ENCODE measurements around the gene NUDT15. TPM values are rescaled to one million over a fixed set of nuclear protein-coding genes. Genes with fewer than 3 reads are reported as not detected.

Gene NUDT15
- 10 to 100 TPM; 11.7 to 26.9 TPM for total RNA-seq

GRCh38 chr13:48037346-48038173, at the start of gene NUDT15:
Gene NUDT15 (plus strand): TSS chr13:48037726. CDS start chr13:48037747, 21 bp downstream.
- Histone ChIP-seq H3K4me1 (replicated peaks) (no peaks in the 10 kb centered on the region), H3K9me3 (no peaks in the 10 kb centered on the region), H3K27me3 (replicated peaks; ENCODE audit: insufficient read depth) (no peaks in the 10 kb centered on the region), H3K4me3 (peak within 1 kb of the TSS; percentile 62 to 63), H3K27ac (peak within 1 kb of the TSS; percentile 96), H3K36me3 (no peaks in the 10 kb centered on the region)
- DNase-seq (ENCODE audit: low spot score) = peak; percentile 92
- intact Hi-C loops (cut with DNase I) = loop anchor here (5.0 kb wide), 2 partner anchors 195 to 265 kb away; partner anchors contain the start of genes ITM2B and RB1
- under 1% methylated on average over 73 of the region's 82 CpGs for WGBS
- TF ChIP-seq POLR2AphosphoS5 (IDR thresholded peaks at IDR 0.05) = peak; percentile 93
- TF ChIP-seq, protein P1, sequence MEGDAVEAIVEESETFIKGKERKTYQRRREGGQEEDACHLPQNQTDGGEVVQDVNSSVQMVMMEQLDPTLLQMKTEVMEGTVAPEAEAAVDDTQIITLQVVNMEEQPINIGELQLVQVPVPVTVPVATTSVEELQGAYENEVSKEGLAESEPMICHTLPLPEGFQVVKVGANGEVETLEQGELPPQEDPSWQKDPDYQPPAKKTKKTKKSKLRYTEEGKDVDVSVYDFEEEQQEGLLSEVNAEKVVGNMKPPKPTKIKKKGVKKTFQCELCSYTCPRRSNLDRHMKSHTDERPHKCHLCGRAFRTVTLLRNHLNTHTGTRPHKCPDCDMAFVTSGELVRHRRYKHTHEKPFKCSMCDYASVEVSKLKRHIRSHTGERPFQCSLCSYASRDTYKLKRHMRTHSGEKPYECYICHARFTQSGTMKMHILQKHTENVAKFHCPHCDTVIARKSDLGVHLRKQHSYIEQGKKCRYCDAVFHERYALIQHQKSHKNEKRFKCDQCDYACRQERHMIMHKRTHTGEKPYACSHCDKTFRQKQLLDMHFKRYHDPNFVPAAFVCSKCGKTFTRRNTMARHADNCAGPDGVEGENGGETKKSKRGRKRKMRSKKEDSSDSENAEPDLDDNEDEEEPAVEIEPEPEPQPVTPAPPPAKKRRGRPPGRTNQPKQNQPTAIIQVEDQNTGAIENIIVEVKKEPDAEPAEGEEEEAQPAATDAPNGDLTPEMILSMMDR (IDR thresholded peaks at IDR 0.05) = peak; percentile 97 to 98 (median 97)
- peak; percentile 75 for TF ChIP-seq POLR2A (IDR thresholded peaks at IDR 0.05)

DNA sequence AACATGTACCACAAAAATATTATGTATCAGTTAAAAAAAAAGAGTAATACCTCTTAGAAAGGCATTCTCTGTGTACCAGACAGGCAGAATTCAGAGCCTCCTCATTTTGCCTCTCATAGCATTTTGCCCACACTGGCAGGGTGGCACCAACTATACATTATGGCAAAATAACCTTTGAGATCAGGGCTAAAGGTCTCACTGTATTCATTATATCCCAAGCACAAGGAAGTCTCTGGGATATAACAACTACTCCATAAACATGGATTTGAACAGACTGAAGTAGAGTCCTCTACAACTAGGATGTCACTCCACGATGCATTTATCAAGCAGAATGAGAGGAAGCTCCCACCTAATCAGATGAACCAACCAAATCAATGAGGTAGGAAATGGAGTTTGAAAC, 47.1 kb upstream of the NUDT15 start:
- 100% methylated on average over 1 of the region's 1 CpG for WGBS
- Histone ChIP-seq H3K4me3 (no peak overlapping the region), H3K36me3 (no peaks in the 10 kb centered on the region), H3K9me3 (no peaks in the 10 kb centered on the region), H3K4me1 (replicated peaks) (no peaks in the 10 kb centered on the region), H3K27ac (no peak overlapping the region), H3K27me3 (replicated peaks; ENCODE audit: insufficient read depth) (no peaks in the 10 kb centered on the region)
- intact Hi-C loops (cut with DNase I) = no loop called here
- TF ChIP-seq POLR2AphosphoS5 (IDR thresholded peaks at IDR 0.05) (no peak), POLR2A (IDR thresholded peaks at IDR 0.05) (no peak)
- TF ChIP-seq, protein P1 (IDR thresholded peaks at IDR 0.05) = no peak
- DNase-seq (ENCODE audit: low spot score) = no peak

- intact Hi-C loops (cut with DNase I) = no loop called here
- Histone ChIP-seq H3K36me3 (no peaks in the 10 kb centered on the region), H3K4me1 (replicated peaks) (no peaks in the 10 kb centered on the region), H3K4me3 (no peak overlapping the region), H3K9me3 (no peaks in the 10 kb centered on the region), H3K27me3 (replicated peaks; ENCODE audit: insufficient read depth) (no peaks in the 10 kb centered on the region), H3K27ac (no peak overlapping the region)
- whole genome bisulfite sequencing = 97% methylated on average over 2 of the region's 2 CpGs
- DNase-seq (ENCODE audit: low spot score) = no peak
- TF ChIP-seq, protein P1 (IDR thresholded peaks at IDR 0.05) = no peak
- TF ChIP-seq POLR2AphosphoS5 (IDR thresholded peaks at IDR 0.05) = no peak
- TF ChIP-seq POLR2A (IDR thresholded peaks at IDR 0.05) = no peak
Measured at GRCh38 chr13:47990920-47991466, 46.5 kb upstream of the NUDT15 start.

DNA sequence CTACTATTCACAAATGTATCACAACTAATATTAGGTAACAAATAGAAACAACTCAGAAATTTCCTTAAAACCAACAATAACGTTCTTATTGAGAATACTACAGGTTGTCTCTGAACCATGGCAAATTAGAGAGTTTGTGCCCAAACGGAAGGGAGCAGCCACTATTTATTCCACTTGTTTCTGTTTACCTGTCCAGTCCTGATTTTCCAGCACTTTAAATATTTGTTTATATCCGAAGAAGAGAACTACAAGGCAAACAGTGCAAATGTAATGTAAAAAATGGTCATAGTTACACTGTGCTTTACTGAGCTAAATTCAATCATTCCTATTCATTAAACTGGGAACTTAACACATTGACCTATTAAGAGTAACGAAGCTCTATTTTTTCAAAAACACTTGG, 45.7 kb upstream of the NUDT15 start:
- no peak for DNase-seq (ENCODE audit: low spot score)
- no peaks in the 10 kb centered on the region for H3K9me3 ChIP-seq
- H3K4me3 ChIP-seq = no peak overlapping the region
- H3K27me3 ChIP-seq (replicated peaks; ENCODE audit: insufficient read depth) = no peaks in the 10 kb centered on the region
- H3K36me3 ChIP-seq = no peaks in the 10 kb centered on the region
- TF ChIP-seq POLR2AphosphoS5 (IDR thresholded peaks at IDR 0.05) = no peak
- TF ChIP-seq, protein P1 (IDR thresholded peaks at IDR 0.05) = no peak
- no peak for TF ChIP-seq POLR2A (IDR thresholded peaks at IDR 0.05)
- WGBS = 80% methylated on average over 4 of the region's 4 CpGs
- H3K27ac ChIP-seq = no peak overlapping the region
- intact Hi-C loops (cut with DNase I) = no loop called here
- no peaks in the 10 kb centered on the region for H3K4me1 ChIP-seq (replicated peaks)

Data from prostate gland (tissue), 2 donors.